HepG2 (cell line): ENCODE data around the gene TNP2. TPM values are rescaled to one million over a fixed set of nuclear protein-coding genes. Genes with fewer than 3 reads are reported as not detected.

Experiments
- DMAP1 ChIP-seq: IDR thresholded peaks from 2 replicates; pipeline ENCODE4 v1.6.1; 2016
- ETV5 ChIP-seq: IDR thresholded peaks from 2 replicates; pipeline ENCODE4 v1.6.1; 2018; ENCODE audit warnings: missing biosample characterization, missing genetic modification reagents, inconsistent platforms, borderline replicate concordance
- FIP1L1 ChIP-seq: fragments of 200-400 bp; formaldehyde crosslinking; IDR thresholded peaks from 2 replicates; pipeline ENCODE4 v1.6.1; 2018; ENCODE audit warnings: low read depth, mild to moderate bottlenecking, low read length, moderate library complexity, borderline replicate concordance; ENCODE audit not compliant: insufficient read depth
- ISX ChIP-seq: sonication (generic); formaldehyde crosslinking; conservative IDR thresholded peaks from 2 replicates; pipeline ENCODE4 v1.5.0; 2020; ENCODE audit warnings: missing genetic modification reagents
- SMYD3 ChIP-seq: sonication (generic); formaldehyde crosslinking; IDR thresholded peaks from 2 replicates; pipeline ENCODE4 v1.8.1; 2023; ENCODE audit warnings: mild to moderate bottlenecking, missing genetic modification reagents
- ZBTB42 ChIP-seq: sonication (generic); formaldehyde crosslinking; IDR thresholded peaks from 2 replicates; pipeline ENCODE4 v1.5.0; 2020; ENCODE audit warnings: mild to moderate bottlenecking, missing genetic modification reagents
- ZHX1 ChIP-seq: sonication (generic); formaldehyde crosslinking; IDR thresholded peaks from 2 replicates; pipeline ENCODE4 v1.8.1; 2022; ENCODE audit warnings: low read depth, mild to moderate bottlenecking, missing genetic modification reagents
- ZNF235 ChIP-seq: sonication (generic); formaldehyde crosslinking; IDR thresholded peaks from 2 replicates; pipeline ENCODE4 v1.8.1; 2023; ENCODE audit warnings: mild to moderate bottlenecking, missing genetic modification reagents, borderline replicate concordance
- polyA plus RNA-seq, 8 experiments: library from polyadenylated mRNA; depleted of rRNA in 3 of 8; stranded (reverse) in 7 of 8; unstranded in 1 of 8; fragments of >200 nt; fragmentation: Illumina TruSeq in 4 of 8; extraction: Trizol in 4 of 8; gene quantifications; 2 replicates each; pipeline versions ENCODE4 v1.2.1 to v1.2.3, GENCODE V29; 2011 to 2016; ENCODE audit warnings: low read depth in 4 of 8, missing spikeins in 1 of 8, mixed read lengths in 1 of 8; ENCODE audit not compliant: insufficient read depth in 1 of 8
- total RNA-seq, 5 experiments: library from RNA; depleted of rRNA; stranded (reverse); fragments of >200 nt; fragmentation: Illumina TruSeq; extraction: Trizol; gene quantifications; 2 replicates each; pipeline ENCODE4 v1.2.3, GENCODE V29; 2016; ENCODE audit warnings: low read depth in 1 of 5
- TF ChIP-seq, protein P1 (sequence below): sonication (generic); formaldehyde crosslinking; IDR thresholded peaks from 2 replicates; pipeline ENCODE4 v1.5.0; 2020; ENCODE audit warnings: mild to moderate bottlenecking, missing genetic modification reagents, borderline replicate concordance
- TF ChIP-seq, protein P2 (sequence below): sonication (generic); formaldehyde crosslinking; IDR thresholded peaks from 2 replicates; pipeline ENCODE4 v1.5.0; 2020; ENCODE audit warnings: mild to moderate bottlenecking, missing genetic modification reagents
- TF ChIP-seq, protein P3 (sequence below): sonication (generic); formaldehyde crosslinking; IDR thresholded peaks from 2 replicates; pipeline ENCODE4 v1.4.0; 2020; ENCODE audit warnings: mild to moderate bottlenecking, missing genetic modification reagents
- TF ChIP-seq, protein P4 (sequence below): sonication (generic); formaldehyde crosslinking; IDR thresholded peaks from 2 replicates; pipeline ENCODE4 v1.4.0; 2020; ENCODE audit warnings: missing genetic modification reagents
- TF ChIP-seq, protein P5 (sequence below): sonication (generic); formaldehyde crosslinking; IDR thresholded peaks from 2 replicates; pipeline ENCODE4 v1.8.1; 2023; ENCODE audit warnings: mild to moderate bottlenecking, missing genetic modification reagents, borderline replicate concordance

Gene TNP2
- total and polyA plus RNA-seq, 2 of the 13 experiments (the other 11 are each of a cell fraction or from before 2014, with no cell fraction given), result not detected

GRCh38 chr16:11254913-11255736 is 14.0 kb downstream of the TNP2 start (continued):
- TF ChIP-seq, protein P1, sequence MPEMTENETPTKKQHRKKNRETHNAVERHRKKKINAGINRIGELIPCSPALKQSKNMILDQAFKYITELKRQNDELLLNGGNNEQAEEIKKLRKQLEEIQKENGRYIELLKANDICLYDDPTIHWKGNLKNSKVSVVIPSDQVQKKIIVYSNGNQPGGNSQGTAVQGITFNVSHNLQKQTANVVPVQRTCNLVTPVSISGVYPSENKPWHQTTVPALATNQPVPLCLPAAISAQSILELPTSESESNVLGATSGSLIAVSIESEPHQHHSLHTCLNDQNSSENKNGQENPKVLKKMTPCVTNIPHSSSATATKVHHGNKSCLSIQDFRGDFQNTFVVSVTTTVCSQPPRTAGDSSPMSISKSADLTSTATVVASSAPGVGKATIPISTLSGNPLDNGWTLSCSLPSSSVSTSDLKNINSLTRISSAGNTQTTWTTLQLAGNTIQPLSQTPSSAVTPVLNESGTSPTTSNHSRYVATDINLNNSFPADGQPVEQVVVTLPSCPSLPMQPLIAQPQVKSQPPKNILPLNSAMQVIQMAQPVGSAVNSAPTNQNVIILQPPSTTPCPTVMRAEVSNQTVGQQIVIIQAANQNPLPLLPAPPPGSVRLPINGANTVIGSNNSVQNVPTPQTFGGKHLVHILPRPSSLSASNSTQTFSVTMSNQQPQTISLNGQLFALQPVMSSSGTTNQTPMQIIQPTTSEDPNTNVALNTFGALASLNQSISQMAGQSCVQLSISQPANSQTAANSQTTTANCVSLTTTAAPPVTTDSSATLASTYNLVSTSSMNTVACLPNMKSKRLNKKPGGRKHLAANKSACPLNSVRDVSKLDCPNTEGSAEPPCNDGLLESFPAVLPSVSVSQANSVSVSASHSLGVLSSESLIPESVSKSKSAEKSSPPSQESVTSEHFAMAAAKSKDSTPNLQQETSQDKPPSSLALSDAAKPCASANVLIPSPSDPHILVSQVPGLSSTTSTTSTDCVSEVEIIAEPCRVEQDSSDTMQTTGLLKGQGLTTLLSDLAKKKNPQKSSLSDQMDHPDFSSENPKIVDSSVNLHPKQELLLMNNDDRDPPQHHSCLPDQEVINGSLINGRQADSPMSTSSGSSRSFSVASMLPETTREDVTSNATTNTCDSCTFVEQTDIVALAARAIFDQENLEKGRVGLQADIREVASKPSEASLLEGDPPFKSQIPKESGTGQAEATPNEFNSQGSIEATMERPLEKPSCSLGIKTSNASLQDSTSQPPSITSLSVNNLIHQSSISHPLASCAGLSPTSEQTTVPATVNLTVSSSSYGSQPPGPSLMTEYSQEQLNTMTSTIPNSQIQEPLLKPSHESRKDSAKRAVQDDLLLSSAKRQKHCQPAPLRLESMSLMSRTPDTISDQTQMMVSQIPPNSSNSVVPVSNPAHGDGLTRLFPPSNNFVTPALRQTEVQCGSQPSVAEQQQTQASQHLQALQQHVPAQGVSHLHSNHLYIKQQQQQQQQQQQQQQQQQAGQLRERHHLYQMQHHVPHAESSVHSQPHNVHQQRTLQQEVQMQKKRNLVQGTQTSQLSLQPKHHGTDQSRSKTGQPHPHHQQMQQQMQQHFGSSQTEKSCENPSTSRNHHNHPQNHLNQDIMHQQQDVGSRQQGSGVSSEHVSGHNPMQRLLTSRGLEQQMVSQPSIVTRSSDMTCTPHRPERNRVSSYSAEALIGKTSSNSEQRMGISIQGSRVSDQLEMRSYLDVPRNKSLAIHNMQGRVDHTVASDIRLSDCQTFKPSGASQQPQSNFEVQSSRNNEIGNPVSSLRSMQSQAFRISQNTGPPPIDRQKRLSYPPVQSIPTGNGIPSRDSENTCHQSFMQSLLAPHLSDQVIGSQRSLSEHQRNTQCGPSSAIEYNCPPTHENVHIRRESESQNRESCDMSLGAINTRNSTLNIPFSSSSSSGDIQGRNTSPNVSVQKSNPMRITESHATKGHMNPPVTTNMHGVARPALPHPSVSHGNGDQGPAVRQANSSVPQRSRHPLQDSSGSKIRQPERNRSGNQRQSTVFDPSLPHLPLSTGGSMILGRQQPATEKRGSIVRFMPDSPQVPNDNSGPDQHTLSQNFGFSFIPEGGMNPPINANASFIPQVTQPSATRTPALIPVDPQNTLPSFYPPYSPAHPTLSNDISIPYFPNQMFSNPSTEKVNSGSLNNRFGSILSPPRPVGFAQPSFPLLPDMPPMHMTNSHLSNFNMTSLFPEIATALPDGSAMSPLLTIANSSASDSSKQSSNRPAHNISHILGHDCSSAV (CRISPR knock-in tag), result no peak
- no peak for TF ChIP-seq ISX (CRISPR knock-in tag)
- TF ChIP-seq, protein P2, sequence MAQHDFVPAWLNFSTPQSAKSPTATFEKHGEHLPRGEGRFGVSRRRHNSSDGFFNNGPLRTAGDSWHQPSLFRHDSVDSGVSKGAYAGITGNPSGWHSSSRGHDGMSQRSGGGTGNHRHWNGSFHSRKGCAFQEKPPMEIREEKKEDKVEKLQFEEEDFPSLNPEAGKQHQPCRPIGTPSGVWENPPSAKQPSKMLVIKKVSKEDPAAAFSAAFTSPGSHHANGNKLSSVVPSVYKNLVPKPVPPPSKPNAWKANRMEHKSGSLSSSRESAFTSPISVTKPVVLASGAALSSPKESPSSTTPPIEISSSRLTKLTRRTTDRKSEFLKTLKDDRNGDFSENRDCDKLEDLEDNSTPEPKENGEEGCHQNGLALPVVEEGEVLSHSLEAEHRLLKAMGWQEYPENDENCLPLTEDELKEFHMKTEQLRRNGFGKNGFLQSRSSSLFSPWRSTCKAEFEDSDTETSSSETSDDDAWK (CRISPR knock-in tag), result no peak
- no peak for TF ChIP-seq ZBTB42
- TF ChIP-seq, protein P3, sequence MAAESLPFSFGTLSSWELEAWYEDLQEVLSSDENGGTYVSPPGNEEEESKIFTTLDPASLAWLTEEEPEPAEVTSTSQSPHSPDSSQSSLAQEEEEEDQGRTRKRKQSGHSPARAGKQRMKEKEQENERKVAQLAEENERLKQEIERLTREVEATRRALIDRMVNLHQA (CRISPR knock-in tag), result no peak
- TF ChIP-seq, protein P4, sequence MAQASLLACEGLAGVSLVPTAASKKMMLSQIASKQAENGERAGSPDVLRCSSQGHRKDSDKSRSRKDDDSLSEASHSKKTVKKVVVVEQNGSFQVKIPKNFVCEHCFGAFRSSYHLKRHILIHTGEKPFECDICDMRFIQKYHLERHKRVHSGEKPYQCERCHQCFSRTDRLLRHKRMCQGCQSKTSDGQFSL (CRISPR knock-in tag), result no peak
- TF ChIP-seq, protein P5, sequence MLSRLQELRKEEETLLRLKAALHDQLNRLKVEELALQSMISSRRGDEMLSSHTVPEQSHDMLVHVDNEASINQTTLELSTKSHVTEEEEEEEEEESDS (CRISPR knock-in tag), result no peak
- TF ChIP-seq ZHX1 (CRISPR knock-in tag), result 0 out of 2 replicates have a peak, but pooled peaks have one; percentile 17
- TF ChIP-seq FIP1L1, result no peak
- no peak for TF ChIP-seq ZNF235 (CRISPR knock-in tag)
- no peak for TF ChIP-seq ETV5 (CRISPR knock-in tag)
- TF ChIP-seq SMYD3 (CRISPR knock-in tag), result 0 out of 2 replicates have a peak, but pooled peaks have one; percentile 52
- 0 out of 2 replicates have a peak, but pooled peaks have one; percentile 11 for TF ChIP-seq DMAP1 (CRISPR knock-in tag)
